Measurements from ENCODE around the gene HMGXB3. TPM values are rescaled to one million over a fixed set of nuclear protein-coding genes. Genes with fewer than 3 reads are reported as not detected.

The HMGXB3 gene
- total RNA-seq, 1 experiment from 2014 or later, result 43.8 TPM

GRCh38 chr5:149962601-149963300 is 37.8 kb upstream of the HMGXB3 start:
- peaks cover 14% of the 10 kb centered on the region for H3K4me1 ChIP-seq
- POLR2A ChIA-PET, result interaction anchor here (1.0 kb wide), 1 partner anchor 124 kb away, joined by 4 read pairs; no protein-coding TSS in a partner anchor
- no peaks in the 10 kb centered on the region for H3K27me3 ChIP-seq (replicated peaks; ENCODE audit: control insufficient read depth, insufficient read depth, low read length)
- no peaks in the 10 kb centered on the region for H3K27me3 Mint-ChIP-seq (ENCODE audit: insufficient read depth, unreplicated experiment)
- peaks cover 22% of the 10 kb centered on the region for H3K36me3 Mint-ChIP-seq (ENCODE audit: insufficient read depth, unreplicated experiment)
- H3K9me3 Mint-ChIP-seq (ENCODE audit: unreplicated experiment), result no peaks in the 10 kb centered on the region
- CTCF ChIA-PET, result interaction anchor here (0.7 to 5.0 kb wide), 12 partner anchors 12 to 132 kb away, joined by 3 to 39 read pairs (median 6); no protein-coding TSS in a partner anchor
- peaks cover 3% of the 10 kb centered on the region for H3K36me3 ChIP-seq (ENCODE audit: control insufficient read depth, insufficient read depth, low read length)
- intact Hi-C loops (cut with micrococcal nuclease; ENCODE audit: unreplicated experiment), result loop anchor here (1.0 to 10.0 kb wide), 3 partner anchors 109 to 328 kb away; no protein-coding TSS in a partner anchor
- H3K27ac Mint-ChIP-seq (ENCODE audit: unreplicated experiment), result no peak overlapping the region
- BruUV-seq (replicated peaks), result no TSS peak
- no peak for DNase-seq
- H3K4me1 Mint-ChIP-seq (ENCODE audit: low read depth, unreplicated experiment), result peaks cover 32% of the 10 kb centered on the region
- no peak for TF ChIP-seq CTCF (IDR thresholded peaks at IDR 0.05; ENCODE audit: insufficient read depth in 1 of 2, low read depth in 1 of 2, low read length in 1 of 2, severe bottlenecking in 1 of 2, unreplicated experiment in 1 of 2)
- peak overlapping the region; percentile 12 for H3K4me3 Mint-ChIP-seq (ENCODE audit: unreplicated experiment)
- H3K4me3 ChIP-seq (ENCODE audit: low read depth, low read length), result peak overlapping the region; percentile 90
- H3K9me3 ChIP-seq, result no peaks in the 10 kb centered on the region

GRCh38 chr5:149963729-149964128 is 36.8 kb upstream of the HMGXB3 start:
- Mint-ChIP-seq H3K4me1 (ENCODE audit: low read depth, unreplicated experiment) (peaks cover 32% of the 10 kb centered on the region), H3K4me3 (ENCODE audit: unreplicated experiment) (no peak overlapping the region), H3K36me3 (ENCODE audit: insufficient read depth, unreplicated experiment) (peaks cover 22% of the 10 kb centered on the region), H3K27me3 (ENCODE audit: insufficient read depth, unreplicated experiment) (no peaks in the 10 kb centered on the region), H3K27ac (ENCODE audit: unreplicated experiment) (no peak overlapping the region), H3K9me3 (ENCODE audit: unreplicated experiment) (no peaks in the 10 kb centered on the region)
- intact Hi-C loops (cut with micrococcal nuclease; ENCODE audit: unreplicated experiment), result loop anchor here (10.0 kb wide), 1 partner anchor 329 kb away; no protein-coding TSS in a partner anchor
- H3K36me3 ChIP-seq (ENCODE audit: control insufficient read depth, insufficient read depth, low read length), result peaks cover 3% of the 10 kb centered on the region
- H3K9me3 ChIP-seq, result no peaks in the 10 kb centered on the region
- BruUV-seq (replicated peaks), result no TSS peak
- peaks cover 12% of the 10 kb centered on the region for H3K4me1 ChIP-seq
- ChIA-PET CTCF (no interaction called here), POLR2A (no interaction called here)
- no peak for DNase-seq
- no peaks in the 10 kb centered on the region for H3K27me3 ChIP-seq (replicated peaks; ENCODE audit: control insufficient read depth, insufficient read depth, low read length)
- H3K4me3 ChIP-seq (ENCODE audit: low read depth, low read length), result no peak overlapping the region
- no peak for TF ChIP-seq CTCF (IDR thresholded peaks at IDR 0.05; ENCODE audit: insufficient read depth in 1 of 2, low read depth in 1 of 2, low read length in 1 of 2, severe bottlenecking in 1 of 2, unreplicated experiment in 1 of 2)

- H3K27ac Mint-ChIP-seq (ENCODE audit: unreplicated experiment), result no peak overlapping the region
- H3K36me3 Mint-ChIP-seq (ENCODE audit: insufficient read depth, unreplicated experiment), result peaks cover 4% of the 10 kb centered on the region
- no TSS peak for BruUV-seq (replicated peaks)
- CTCF ChIA-PET, result no interaction called here
- DNase-seq, result no peak
- intact Hi-C loops (cut with micrococcal nuclease; ENCODE audit: unreplicated experiment), result loop anchor here (10.0 kb wide), 1 partner anchor 332 kb away; no protein-coding TSS in a partner anchor
- POLR2A ChIA-PET, result no interaction called here
- H3K27me3 ChIP-seq (replicated peaks; ENCODE audit: control insufficient read depth, insufficient read depth, low read length), result no peaks in the 10 kb centered on the region
- H3K36me3 ChIP-seq (ENCODE audit: control insufficient read depth, insufficient read depth, low read length), result peaks cover 2% of the 10 kb centered on the region
- peaks cover 12% of the 10 kb centered on the region for H3K4me1 ChIP-seq
- H3K9me3 ChIP-seq, result no peaks in the 10 kb centered on the region
- H3K27me3 Mint-ChIP-seq (ENCODE audit: insufficient read depth, unreplicated experiment), result no peaks in the 10 kb centered on the region
- no peak overlapping the region for H3K4me3 Mint-ChIP-seq (ENCODE audit: unreplicated experiment)
- no peak for TF ChIP-seq CTCF (IDR thresholded peaks at IDR 0.05; ENCODE audit: insufficient read depth in 1 of 2, low read depth in 1 of 2, low read length in 1 of 2, severe bottlenecking in 1 of 2, unreplicated experiment in 1 of 2)
- H3K9me3 Mint-ChIP-seq (ENCODE audit: unreplicated experiment), result no peaks in the 10 kb centered on the region
- peaks cover 18% of the 10 kb centered on the region for H3K4me1 Mint-ChIP-seq (ENCODE audit: low read depth, unreplicated experiment)
- no peak overlapping the region for H3K4me3 ChIP-seq (ENCODE audit: low read depth, low read length)
Measured at GRCh38 chr5:149966946-149967345, 33.6 kb upstream of the HMGXB3 start.
